Measurements from ENCODE around the gene FNIP1. TPM values are rescaled to one million over a fixed set of nuclear protein-coding genes. Genes with fewer than 3 reads are reported as not detected.

FNIP1 gene
- total RNA-seq, 4 donors from 2014 or later, result 24.3 to 54.9 (median 40.8) TPM

GRCh38 chr5:131608597-131608996 lies 188.2 kb downstream of the FNIP1 start:
- H3K9me3 ChIP-seq, result no peaks in the 10 kb centered on the region
- peaks cover 0 to 10% (median 4%) of the 10 kb centered on the region in 4 donors for H3K4me1 ChIP-seq
- DNase-seq, result no peak
- no peak overlapping the region for H3K27ac ChIP-seq
- H3K27me3 ChIP-seq, result no peaks in the 10 kb centered on the region
- TF ChIP-seq POLR2A (IDR thresholded peaks at IDR 0.05) (no peak), EP300 (IDR thresholded peaks at IDR 0.05; ENCODE audit: low read depth) (no peak), POLR2AphosphoS5 (IDR thresholded peaks at IDR 0.05) (no peak)
- TF ChIP-seq, protein P1, sequence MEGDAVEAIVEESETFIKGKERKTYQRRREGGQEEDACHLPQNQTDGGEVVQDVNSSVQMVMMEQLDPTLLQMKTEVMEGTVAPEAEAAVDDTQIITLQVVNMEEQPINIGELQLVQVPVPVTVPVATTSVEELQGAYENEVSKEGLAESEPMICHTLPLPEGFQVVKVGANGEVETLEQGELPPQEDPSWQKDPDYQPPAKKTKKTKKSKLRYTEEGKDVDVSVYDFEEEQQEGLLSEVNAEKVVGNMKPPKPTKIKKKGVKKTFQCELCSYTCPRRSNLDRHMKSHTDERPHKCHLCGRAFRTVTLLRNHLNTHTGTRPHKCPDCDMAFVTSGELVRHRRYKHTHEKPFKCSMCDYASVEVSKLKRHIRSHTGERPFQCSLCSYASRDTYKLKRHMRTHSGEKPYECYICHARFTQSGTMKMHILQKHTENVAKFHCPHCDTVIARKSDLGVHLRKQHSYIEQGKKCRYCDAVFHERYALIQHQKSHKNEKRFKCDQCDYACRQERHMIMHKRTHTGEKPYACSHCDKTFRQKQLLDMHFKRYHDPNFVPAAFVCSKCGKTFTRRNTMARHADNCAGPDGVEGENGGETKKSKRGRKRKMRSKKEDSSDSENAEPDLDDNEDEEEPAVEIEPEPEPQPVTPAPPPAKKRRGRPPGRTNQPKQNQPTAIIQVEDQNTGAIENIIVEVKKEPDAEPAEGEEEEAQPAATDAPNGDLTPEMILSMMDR (IDR thresholded peaks at IDR 0.05), result no peak
- WGBS, 2 donors (ENCODE audit: low coverage in 1 of 2), result 84 to 92% methylated on average over 2 to 5 of the region's 5 CpGs
- H3K36me3 ChIP-seq, result no peaks in the 10 kb centered on the region
- in situ Hi-C loops (cut with MboI; ENCODE audit: low pct_ligation_motif_present in 1 of 4, low pct_unique_long_range_greater_than_20kb in 1 of 4, low sequenced_read_pairs in 3 of 4), result no loop called here
- intact Hi-C loops (cut with DNase I; ENCODE audit: low total_unique reads), result no loop called here
- H3K4me3 ChIP-seq, result no peak overlapping the region

GRCh38 chr5:131607903-131608540 lies 188.8 kb downstream of the FNIP1 start:
- in situ Hi-C loops (cut with MboI; ENCODE audit: low pct_ligation_motif_present in 1 of 4, low pct_unique_long_range_greater_than_20kb in 1 of 4, low sequenced_read_pairs in 3 of 4) (no loop called here), intact Hi-C loops (cut with DNase I; ENCODE audit: low total_unique reads) (no loop called here)
- H3K27ac ChIP-seq, result no peak overlapping the region
- 68 to 80% methylated on average over 3 to 4 of the region's 4 CpGs for whole genome bisulfite sequencing, 2 donors (ENCODE audit: low coverage in 1 of 2)
- H3K27me3 ChIP-seq, result no peaks in the 10 kb centered on the region
- no peaks in the 10 kb centered on the region for H3K9me3 ChIP-seq
- peaks cover 0 to 2% (median 0%) of the 10 kb centered on the region in 4 donors for H3K36me3 ChIP-seq
- no peak for DNase-seq
- H3K4me3 ChIP-seq, result no peak overlapping the region
- TF ChIP-seq, protein P1 (IDR thresholded peaks at IDR 0.05), result no peak
- TF ChIP-seq EP300 (IDR thresholded peaks at IDR 0.05; ENCODE audit: low read depth), result no peak
- TF ChIP-seq POLR2A (IDR thresholded peaks at IDR 0.05), result no peak
- TF ChIP-seq POLR2AphosphoS5 (IDR thresholded peaks at IDR 0.05), result no peak
- peaks cover 0 to 10% (median 4%) of the 10 kb centered on the region in 4 donors for H3K4me1 ChIP-seq

- intact Hi-C loops (cut with DNase I; ENCODE audit: low total_unique reads) (no loop called here), in situ Hi-C loops (cut with MboI; ENCODE audit: low pct_ligation_motif_present in 1 of 4, low pct_unique_long_range_greater_than_20kb in 1 of 4, low sequenced_read_pairs in 3 of 4) (no loop called here)
- H3K9me3 ChIP-seq, result no peaks in the 10 kb centered on the region
- peaks cover 0 to 9% (median 0%) of the 10 kb centered on the region in 4 donors for H3K36me3 ChIP-seq
- H3K4me1 ChIP-seq, result peaks cover 0 to 10% (median 4%) of the 10 kb centered on the region in 4 donors
- TF ChIP-seq EP300 (IDR thresholded peaks at IDR 0.05; ENCODE audit: low read depth), result no peak
- TF ChIP-seq POLR2A (IDR thresholded peaks at IDR 0.05), result no peak
- TF ChIP-seq, protein P1 (IDR thresholded peaks at IDR 0.05), result no peak
- no peak for TF ChIP-seq POLR2AphosphoS5 (IDR thresholded peaks at IDR 0.05)
- H3K27ac ChIP-seq, result no peak overlapping the region
- H3K27me3 ChIP-seq, result no peaks in the 10 kb centered on the region
- H3K4me3 ChIP-seq, result no peak overlapping the region
- DNase-seq, result no peak
- WGBS, 2 donors (ENCODE audit: low coverage in 1 of 2), result 96 to 100% methylated on average over 1 to 4 of the region's 4 CpGs
Observed at GRCh38 chr5:131607418-131607817, 189.4 kb downstream of the FNIP1 start.

GRCh38 chr5:131605086-131605485 lies 191.7 kb downstream of the FNIP1 start:
- in situ Hi-C loops (cut with MboI; ENCODE audit: low pct_ligation_motif_present in 1 of 4, low pct_unique_long_range_greater_than_20kb in 1 of 4, low sequenced_read_pairs in 3 of 4) (no loop called here), intact Hi-C loops (cut with DNase I; ENCODE audit: low total_unique reads) (no loop called here)
- no peak overlapping the region for H3K27ac ChIP-seq
- WGBS, 2 donors (ENCODE audit: low coverage in 1 of 2), result 90 to 93% methylated on average over 2 of the region's 2 CpGs
- no peak for TF ChIP-seq POLR2AphosphoS5 (IDR thresholded peaks at IDR 0.05)
- TF ChIP-seq, protein P1 (IDR thresholded peaks at IDR 0.05), result no peak
- no peak for TF ChIP-seq POLR2A (IDR thresholded peaks at IDR 0.05)
- no peak for TF ChIP-seq EP300 (IDR thresholded peaks at IDR 0.05; ENCODE audit: low read depth)
- H3K9me3 ChIP-seq, result no peaks in the 10 kb centered on the region
- H3K27me3 ChIP-seq, result no peaks in the 10 kb centered on the region
- H3K36me3 ChIP-seq, result peaks cover 0 to 14% (median 0%) of the 10 kb centered on the region in 4 donors
- no peak overlapping the region for H3K4me3 ChIP-seq
- peaks cover 0 to 10% (median 2%) of the 10 kb centered on the region in 4 donors for H3K4me1 ChIP-seq
- DNase-seq, result no peak

All from transverse colon (tissue), 4 donors.